ENCODE measurements around the gene NEK11.
A peak's percentile ranks its signal among the peaks of the same experiment; 100 is the strongest.

NEK11 gene

DNA sequence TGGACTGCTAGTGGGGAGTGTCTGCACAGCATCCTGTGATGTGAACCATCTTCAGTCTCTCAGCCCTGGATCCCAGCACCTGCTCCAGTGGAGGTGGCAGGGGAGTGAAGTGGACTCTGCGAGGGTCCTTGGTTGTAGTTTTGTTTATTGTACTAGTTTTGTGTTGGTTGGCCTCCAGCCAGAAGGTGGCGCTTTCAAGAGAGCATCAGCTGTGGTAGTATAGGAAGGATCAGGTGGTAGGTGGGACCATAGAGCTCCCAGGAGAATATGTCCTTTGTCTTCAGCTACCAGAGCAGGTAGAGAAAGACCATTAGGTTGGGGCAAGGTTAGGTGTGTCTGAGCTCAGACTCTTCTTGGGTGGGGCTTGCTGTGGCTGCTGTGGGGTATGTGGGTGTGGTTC lies 20.9 kb downstream of the NEK11 start:
- no peak for DNase-seq

DNA sequence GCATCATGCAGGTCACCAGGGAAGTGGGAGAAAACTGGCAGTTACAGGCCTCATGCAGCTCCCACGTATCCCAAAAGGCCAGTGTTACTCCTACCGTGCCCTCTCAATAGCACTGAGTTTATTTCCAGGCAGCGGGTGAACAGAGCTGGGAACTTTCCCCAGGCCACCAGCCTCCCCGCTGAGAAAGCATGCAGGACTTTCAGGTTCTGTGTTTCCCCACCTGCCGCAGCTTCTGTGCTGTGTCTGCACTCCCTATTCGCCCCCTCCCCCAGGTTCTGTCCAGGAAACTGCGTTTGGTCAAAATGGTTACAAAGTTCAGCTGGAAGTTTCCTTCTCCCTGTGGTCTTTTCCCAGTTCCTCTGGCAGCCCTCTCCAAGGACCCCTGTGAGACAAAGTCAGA lies 21.4 kb downstream of the NEK11 start:
- no peak for DNase-seq

DNA sequence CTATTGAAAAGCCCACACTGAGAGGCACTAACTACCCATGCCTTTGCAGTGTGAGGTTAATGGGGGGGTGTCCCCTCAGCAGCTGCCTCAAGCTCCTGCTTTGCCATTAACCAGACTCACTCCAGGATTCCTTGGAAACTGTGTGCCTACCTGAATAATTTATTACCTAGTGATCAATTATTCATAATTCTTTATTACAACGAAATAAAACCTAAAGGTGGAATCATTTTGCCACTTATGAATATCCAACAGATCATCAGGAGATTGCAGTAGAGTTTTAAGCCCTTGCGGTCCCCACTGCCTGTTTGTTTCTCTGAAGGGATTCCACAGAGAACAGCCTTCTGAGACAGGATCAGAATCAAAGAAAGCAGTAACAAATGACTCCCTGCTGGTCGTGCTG lies 23.3 kb downstream of the NEK11 start:
- DNase-seq = no peak

DNA sequence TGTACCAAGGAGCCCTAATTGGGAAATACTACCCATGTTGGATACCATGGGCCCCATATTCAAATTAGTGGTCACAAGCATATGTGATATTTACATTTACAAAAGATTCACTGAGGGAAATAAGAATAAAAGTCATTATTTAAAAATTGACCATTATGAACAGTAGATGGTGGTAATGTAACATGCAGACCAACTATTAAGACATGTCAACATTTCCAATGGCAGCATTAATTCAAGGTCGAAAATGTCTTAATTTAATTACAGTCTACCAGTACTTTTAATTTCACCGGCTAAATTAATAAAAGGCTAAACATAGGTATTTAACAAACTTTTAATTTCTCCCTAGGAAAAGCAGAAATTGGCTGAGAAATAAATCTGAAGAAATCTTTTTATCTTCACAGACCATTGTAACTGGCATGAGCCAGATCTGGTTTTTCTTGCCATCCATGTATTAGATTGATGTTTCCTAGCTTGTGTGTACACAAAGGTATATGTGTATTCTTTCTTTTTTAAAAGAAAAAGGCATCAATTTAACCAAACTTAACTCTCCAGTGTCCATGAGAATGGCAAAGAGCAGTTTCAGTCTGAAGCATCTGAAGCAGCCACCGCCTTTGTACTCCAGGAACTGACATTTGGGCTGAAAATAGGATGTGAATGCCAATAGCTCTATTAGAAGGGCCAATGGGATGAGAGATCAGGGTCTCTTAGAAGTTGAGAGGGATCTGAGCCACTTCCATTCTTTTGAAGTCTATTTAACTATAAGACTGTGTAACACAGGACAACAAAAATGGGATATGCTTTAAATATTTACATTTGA lies 26.6 kb downstream of the NEK11 start:
- DNase-seq = no peak

DNA sequence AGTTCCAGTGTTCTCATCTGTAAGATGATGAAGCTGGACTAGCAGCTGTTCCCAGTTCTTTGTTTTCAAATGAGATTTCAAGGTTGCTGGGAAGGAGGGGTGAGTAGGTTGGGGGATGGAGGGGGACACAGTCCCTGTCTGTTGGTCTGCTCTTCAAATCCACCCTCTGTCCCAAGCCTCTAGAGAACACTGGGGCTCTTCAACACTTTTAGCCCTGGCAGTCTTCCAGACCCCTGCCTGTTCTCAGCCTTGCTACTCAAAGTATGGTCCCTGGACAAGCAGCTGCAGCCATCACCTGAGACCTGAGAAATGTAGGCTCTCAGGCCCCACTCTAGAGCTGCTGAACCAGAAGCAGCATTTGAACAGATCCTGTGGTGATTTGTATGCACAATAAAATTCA lies 41.3 kb downstream of the NEK11 start:
- no peak for DNase-seq

DNA sequence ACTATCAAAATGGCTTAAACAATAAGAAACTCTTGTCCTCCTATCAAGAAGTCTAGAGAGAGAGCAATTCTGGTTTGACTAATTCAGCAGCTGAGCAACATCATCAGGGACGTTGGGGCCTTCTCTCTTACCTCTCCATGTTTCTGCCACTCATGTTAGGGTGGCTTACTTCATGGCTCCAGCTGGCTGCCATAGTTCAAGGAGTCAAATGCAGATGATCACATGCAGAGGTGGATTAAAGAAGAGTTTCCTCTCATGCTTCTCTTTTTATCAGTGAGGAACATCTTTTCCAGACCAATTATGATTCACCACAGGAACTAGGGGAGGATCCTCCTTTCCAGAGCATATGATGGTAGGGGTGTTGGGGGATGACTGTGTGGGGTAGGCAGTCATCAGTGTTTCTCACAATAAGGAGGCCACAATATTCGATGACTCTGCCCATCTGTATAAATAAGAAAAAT lies 45.5 kb downstream of the NEK11 start:
- no peak for DNase-seq

DNA sequence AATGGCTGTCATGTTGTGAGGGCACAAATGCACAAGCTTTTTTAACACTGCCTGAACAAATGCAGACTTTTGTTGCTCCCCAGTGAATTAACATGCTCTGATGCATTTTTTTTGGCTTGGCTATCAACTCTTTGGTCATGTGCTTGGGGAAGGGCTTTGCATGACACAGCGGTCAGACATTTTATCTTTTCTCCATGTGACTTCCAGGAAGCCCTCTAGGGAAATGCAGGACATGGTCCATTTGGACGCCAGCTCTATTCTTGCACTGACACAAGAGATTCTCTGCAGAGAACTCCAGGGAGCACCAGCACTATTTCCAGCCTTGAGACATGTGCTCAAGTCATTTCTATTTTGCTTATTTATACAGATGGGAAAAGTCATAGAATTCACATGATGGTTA lies 46.2 kb downstream of the NEK11 start:
- DNase-seq = no peak

DNA sequence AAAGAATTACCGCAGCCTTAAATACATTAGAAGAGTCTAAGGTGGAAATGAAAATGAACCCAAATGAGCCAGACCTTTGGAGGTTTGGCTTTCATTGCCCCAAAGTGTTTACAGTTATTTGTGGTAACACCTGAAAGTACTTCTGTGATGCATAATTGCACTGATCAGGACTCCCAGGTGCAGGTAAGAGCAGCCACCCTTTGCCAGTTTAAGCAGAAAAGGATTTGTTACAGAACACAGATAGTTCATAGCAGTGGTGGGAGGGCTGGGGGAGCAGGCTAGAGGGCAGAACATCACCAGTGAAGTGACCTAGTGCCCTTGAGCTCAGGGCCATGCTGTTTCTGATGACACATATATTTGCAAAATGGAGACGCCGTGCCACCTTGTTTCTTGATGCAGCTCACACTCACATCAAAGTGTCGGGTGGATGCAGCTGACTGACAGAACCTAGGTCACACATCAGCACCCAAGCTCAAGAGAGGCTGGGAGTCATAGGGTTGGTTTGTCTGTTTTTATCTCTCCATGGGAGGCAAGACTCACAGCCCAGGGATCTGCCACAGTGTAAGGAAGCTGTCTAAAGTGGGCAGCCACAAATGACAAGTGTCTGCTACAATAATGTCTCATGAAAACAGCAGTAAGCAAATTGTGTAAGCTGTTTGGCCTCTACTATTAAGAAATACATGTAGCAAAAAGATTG lies 49.1 kb downstream of the NEK11 start:
- DNase-seq = no peak

DNA sequence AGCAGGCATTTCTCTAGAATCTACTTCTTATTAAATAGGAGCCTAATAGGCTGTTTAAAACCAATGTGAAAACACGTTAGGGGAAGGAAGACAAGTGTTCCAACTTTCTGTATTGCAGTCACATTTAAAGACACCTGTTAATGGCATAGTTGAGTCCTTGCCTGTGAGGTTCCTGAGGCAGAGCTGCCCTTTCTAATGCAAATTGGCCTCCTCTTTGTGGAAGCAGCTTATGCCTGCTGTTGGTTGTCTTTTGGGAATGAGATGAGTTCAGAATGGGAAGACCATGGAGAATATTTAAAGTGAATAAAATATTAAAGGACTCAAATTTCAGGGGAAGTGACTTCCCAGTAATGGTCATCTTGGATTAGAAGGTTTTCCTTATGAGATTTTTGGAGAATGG lies 51.2 kb downstream of the NEK11 start:
- DNase-seq = no peak

DNA sequence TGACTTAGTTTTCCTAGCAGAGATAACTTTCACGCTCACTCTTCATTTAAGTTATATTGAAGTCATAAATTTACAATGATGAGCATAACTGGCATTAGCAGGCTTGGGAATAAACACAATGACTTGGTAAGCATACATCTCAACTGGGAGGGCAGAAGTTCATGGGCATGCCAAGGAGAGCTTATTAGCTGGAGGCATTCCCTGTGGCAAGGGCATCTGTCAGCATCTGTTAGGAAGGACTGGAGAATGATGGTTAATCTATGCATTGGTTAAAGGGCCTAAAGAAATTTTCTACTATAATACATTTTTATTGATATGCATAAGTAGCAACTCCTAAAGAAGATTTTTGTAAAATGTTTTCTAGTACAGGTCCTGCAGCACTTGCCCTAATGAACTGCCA lies 52.4 kb downstream of the NEK11 start:
- DNase-seq = no peak

DNA sequence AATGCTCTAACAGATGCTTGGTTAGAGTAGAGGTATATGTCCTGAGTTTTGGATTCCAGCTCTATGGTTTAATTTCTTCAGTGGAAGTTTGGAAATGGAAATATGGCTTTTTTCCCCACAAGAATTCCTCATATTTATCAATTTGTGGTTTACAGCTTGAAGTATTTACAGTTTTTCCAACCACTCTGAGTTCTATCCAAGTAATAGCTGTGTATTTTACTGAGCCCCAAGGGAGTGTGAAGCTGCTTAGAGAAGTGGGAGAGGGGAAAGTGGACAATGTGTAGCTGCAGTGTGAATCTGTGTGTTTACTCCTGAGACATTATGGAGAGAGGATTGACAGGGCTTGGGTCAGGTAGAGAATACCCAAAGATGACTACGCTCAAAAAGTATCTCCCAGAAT lies 54.5 kb downstream of the NEK11 start:
- no peak for DNase-seq

DNA sequence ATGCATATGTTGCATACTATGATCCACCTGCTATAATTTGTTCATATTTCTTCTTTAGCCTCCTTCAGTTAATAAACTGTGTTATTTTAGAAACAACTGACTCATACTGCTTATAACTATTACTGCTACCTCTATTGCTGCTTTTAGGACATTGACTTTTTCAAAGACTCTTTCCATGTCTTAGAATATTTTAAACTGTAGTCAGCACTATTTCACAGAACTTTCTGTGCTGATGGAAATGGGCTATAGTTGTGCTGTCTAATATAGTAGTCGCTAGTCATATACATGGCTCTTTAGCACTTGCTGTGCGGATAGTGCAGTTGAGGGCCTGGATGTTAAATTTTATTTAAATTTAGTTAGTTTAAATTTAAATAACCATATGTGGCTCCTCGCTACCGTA lies 55.6 kb downstream of the NEK11 start:
- DNase-seq = no peak

DNA sequence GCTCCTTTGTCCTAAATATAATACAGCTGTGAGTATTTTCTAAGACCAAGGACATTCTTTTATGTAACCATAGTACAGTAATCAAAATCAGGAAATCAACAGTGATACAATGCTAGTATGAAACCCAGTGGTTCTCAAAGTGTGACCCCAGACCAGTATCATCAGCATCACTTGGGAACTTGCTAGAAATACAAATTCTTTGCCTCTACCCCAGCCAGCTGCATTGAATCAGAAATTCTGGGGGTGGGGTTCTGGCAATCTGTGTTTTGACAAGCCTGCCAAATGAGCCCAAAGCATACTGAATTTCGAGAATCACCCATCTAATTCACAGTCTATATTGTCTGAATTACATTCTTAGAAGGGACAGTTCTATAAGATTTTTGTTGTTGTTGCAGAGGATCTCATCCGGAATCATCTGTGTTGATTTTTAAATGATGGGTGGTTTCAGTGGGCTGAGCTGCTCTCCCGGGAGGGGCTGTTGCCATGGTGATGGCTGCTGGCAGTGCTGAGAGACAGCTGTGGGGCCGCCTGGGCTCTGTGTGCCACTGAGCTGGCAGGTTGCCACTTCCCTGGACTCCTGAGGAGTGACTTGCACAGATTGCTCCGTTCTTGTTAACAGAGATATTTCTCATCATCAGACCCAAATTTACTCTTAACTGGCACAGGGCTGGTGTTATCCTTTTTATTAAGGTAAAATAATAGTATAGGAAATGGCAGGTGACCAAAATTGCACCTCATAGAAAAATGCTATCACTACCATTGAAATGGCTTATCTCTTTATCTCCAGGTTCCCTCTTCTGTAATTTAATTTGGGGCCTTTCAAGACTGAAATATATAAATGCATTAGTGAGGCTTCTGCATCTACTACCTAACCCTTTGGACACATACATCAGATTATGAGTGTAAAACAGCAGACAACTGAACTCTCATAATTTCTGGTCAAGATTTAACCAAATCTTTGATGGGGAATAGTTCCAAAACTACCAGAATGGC lies 56.5 kb downstream of the NEK11 start:
- peak; percentile 37 for DNase-seq

DNA sequence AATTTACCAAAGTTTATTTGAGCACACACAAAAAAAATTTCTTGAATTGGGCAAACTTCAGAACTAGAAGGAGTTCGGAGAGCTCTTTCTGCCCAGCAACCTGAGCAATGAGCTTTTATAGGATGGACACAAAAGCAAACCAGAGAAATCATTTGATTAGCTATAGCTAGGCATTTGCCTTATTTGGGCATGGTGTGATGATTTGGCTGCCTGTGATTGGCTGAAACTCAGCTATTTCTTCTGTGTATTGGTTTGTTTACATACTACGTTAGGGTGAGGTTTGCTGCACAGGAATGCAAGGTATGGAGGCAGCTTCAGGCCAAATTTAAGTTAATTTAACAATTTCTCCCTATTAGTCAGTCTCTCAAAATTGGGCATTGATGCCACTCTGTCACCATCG lies 65.1 kb downstream of the NEK11 start:
- no peak for DNase-seq

DNA sequence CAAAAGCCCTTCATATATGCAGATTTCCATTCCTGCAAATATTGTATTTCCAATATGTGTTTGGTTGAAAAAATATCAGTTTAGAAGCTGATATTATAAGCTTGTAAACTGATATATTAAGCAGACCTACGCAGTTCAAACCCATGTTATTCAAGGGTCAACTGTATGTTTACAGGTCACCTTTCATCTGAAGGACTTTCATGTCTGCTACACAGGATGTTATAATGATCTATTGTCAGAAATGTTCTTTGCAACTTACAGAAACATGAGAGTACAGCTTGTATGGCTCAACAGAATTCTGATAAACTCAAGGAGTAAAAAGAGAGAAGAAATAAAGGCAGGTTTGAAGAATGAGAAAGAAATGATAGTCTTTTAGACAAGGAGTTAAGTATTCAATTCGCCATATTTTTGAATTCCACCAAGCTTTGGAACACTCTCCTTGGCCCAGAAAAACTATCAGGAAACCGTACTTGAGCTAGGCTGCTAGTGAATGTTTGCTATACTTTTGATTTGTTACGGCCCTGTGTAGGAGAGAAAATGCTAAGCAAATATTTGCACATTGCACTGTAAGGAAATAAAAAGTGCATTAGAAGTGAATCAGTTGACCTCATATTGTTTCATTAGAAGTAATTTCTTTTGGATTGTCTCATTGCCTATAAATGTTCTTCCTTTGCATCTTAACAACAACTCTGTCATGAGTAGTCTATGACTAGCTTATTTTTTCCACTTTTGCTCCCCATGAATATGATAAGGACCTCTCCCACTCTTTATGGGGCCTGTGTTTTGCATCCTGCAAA lies 81.2 kb downstream of the NEK11 start:
- no peak for DNase-seq

DNA sequence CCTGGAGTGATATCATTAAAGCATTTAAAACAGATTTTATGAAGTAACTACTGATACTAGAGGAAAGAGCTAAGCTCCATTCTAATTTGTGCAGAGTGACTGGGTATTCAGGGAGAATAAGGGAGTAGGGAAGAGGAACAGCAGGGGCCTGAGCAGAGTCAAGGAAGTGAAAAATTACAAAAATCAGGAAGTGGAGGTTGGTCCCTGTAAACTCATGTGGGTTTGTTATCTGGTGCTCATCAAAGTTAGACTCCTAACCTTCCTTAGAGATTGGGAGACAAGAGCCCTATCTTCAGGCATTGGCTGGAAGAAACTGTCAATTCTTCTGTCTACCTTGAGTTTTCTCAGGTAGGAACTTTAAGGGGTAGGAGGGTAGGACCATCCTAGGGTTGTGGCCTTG lies 82.5 kb downstream of the NEK11 start:
- no peak for DNase-seq

DNA sequence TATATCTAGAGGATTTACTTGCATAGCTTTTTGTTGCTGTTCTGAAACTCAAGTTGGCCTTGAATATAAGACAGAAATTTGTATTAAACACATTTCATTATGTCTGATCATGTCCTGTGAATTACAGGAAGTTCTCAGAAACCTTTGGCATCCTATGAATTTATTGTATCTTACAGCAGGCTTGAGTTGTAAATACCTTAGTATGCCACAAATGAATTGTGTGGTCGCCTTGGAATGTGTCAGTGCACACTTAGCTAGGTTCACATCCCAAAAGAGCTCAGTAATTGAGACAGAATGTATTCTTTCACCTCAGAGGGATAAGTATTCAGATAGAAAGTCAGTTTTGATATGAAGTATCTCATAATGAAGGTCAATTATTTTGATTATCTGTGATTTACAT lies 83.4 kb downstream of the NEK11 start:
- no peak for DNase-seq

DNA sequence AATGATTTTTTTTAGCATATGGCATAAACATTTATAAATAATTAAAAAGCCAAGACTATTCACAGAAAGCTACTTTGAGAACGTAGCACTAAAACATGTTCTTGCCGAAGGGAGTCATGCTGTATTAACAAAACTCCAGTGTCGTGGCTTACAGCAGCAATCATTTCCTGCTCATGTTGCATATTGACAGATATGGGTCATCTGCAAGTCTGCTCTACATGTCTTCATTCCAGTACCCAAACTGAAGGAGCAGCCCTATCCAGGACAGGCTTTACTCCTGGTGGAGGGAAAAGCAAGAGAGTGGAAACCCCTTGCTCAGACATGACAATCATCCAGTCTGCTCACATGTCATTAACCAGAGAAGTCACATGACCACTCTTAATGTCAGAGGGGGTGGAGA lies 87.6 kb downstream of the NEK11 start:
- no peak for DNase-seq

DNA sequence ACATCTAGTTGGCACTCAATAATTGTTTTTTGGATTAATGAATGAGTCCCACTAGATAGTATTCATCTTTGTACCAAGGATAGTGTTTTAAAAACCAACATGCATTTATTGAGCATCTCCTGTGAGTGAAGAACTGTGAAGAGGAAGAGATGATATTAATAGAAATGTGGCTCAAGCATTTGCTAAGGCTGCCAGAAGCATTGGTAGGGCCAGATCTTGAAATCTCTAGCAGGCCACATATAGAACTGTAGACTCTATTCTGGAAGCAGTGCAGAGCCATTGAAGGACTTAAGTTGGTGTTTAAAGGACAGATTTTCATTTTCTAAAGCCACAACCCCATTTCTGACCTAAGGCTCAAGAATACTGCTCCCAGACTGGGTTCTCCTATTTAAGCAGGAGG lies 99.0 kb downstream of the NEK11 start:
- no peak for DNase-seq

DNA sequence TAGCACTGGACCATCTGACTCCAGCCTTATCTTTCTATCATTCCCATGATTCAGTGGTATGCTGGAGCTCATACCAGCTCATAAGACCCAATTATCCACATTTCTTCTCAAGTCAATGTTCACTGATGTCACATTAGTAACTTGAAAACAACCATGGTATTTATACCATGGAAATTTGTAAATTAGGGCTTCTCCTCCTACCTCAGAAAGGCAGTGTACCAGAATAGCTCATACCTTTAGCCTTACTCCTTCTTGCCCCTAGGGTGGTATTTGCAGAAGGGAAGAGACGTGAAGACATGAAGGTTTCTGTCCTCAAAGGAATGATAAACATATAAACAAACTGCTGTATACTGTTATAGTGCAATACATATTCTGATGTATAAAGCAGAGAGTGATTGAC lies 114.2 kb downstream of the NEK11 start:
- DNase-seq = no peak

DNA sequence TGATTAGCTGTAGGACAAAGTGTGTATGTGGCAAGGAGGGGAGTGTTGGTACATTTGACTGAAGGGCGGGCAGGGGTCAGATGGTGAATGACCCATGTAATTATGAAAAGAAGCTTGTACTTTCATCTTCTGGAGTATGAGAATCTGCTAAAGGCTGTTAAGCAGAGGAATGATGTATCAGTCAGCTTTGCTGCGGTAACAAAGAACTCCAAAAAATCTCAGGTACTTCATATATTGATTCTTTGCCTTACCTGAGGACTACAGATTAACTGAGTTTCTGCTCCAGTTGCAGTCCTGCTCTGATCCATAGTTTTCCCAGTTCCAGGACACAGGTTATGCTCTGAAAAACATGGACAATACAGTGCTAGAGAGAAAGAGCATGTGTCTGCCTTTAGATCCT lies 115.1 kb downstream of the NEK11 start:
- no peak for DNase-seq

DNA sequence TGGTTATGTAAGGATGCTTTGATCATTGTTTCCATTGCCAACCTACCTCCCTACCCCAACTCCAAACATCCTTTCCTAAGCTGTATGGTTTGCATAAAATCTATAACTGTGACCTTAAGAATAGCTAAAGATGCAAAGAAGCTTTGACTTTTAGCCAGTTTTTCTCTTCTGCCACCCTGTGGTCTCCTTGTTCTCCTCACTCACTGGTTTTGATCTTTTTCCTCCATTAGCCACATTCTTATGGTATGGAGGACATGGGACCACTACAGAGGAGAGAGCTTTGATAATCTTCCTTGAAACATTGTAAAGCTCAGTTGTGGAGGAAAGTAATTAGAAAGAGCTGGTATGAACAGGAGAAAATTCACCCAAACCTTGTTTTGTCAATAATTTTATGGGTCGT lies 115.9 kb downstream of the NEK11 start:
- DNase-seq = no peak

DNA sequence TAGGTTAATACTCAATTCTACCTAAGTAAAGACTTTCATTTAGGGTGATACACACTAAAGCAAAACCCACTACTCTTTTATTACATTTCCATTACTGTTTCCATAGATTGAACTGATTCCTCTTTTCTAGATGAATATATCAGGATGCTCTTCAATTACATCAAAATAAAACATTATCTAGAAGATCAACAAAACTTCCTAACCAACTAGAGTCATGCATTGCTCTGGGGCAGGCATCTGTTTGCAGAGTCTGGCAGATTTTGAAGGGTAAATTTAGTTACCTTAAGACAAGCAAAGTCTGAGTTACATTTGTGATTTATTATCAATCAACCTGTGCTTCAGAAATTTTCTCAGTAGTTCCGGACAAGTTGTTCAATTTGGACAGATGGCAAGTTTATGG lies 117.1 kb downstream of the NEK11 start:
- no peak for DNase-seq

Measured in NCI-H2107 (cell line).